GM23338 (cell line): ENCODE results near the gene GON7.

ENCODE experiments used
- EZH2 ChIP-seq: fragments of 200-600 bp; sonication (generic); IDR thresholded peaks from one replicate; pipeline ENCODE4 v1.8.0; 2017; ENCODE audit warnings: antibody characterized with exemption, mild to moderate bottlenecking, low read depth; ENCODE audit not compliant: unreplicated experiment
- JUNB ChIP-seq: IDR thresholded peaks from one replicate; pipeline ENCODE4 v1.6.1; 2016; ENCODE audit warnings: antibody characterized with exemption; ENCODE audit not compliant: unreplicated experiment
- POLR2AphosphoS5 ChIP-seq: IDR thresholded peaks from 2 replicates; pipeline ENCODE4 v1.6.1; 2016; ENCODE audit warnings: antibody characterized with exemption, low read depth
- ZNF114 ChIP-seq: fragments of 250-450 bp; sonication (Bioruptor Pico); IDR thresholded peaks from 2 replicates; pipeline ENCODE4 v1.5.0; 2020; ENCODE audit warnings: mild to moderate bottlenecking, moderate library complexity
- TF ChIP-seq, protein P1 (sequence below), 2 experiments: fragments of 200-600 bp in 1 of 2; sonication (generic) in 1 of 2; conservative IDR thresholded peaks; 2 replicates each; pipeline versions ENCODE4 v1.5.1 to v1.6.1; 2016 to 2017; ENCODE audit warnings: antibody characterized with exemption in 2 of 2, low read depth in 2 of 2, mild to moderate bottlenecking in 2 of 2, moderate library complexity in 1 of 2
- TF ChIP-seq, protein P2 (sequence below): IDR thresholded peaks from one replicate; pipeline ENCODE4 v1.6.1; 2018; ENCODE audit warnings: antibody characterized with exemption; ENCODE audit not compliant: unreplicated experiment

DNA sequence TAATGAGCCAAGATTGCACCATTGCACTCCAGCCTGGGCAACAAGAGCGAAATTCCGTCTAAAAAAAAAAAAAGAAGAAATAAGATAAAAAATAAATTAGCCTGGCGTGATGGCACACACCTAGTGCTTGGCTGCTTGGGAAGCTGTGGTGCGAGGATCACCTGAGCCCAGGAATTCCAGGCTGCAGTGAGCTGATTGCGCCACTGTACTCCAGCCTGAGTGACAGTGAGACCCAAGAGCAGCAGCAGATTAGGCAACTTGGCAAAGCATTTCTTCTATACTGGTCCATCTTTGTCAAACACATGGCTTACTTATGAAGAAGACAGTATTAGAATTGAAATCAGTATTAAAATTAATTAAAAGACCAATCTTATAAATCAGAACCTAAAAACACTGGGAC is 6.3 kb downstream of the GON7 start:
- no peak for TF ChIP-seq POLR2AphosphoS5
- no peak for TF ChIP-seq EZH2
- TF ChIP-seq, protein P1, sequence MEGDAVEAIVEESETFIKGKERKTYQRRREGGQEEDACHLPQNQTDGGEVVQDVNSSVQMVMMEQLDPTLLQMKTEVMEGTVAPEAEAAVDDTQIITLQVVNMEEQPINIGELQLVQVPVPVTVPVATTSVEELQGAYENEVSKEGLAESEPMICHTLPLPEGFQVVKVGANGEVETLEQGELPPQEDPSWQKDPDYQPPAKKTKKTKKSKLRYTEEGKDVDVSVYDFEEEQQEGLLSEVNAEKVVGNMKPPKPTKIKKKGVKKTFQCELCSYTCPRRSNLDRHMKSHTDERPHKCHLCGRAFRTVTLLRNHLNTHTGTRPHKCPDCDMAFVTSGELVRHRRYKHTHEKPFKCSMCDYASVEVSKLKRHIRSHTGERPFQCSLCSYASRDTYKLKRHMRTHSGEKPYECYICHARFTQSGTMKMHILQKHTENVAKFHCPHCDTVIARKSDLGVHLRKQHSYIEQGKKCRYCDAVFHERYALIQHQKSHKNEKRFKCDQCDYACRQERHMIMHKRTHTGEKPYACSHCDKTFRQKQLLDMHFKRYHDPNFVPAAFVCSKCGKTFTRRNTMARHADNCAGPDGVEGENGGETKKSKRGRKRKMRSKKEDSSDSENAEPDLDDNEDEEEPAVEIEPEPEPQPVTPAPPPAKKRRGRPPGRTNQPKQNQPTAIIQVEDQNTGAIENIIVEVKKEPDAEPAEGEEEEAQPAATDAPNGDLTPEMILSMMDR (conservative IDR thresholded peaks at IDR 0.05; ENCODE audit: low read depth in 2 of 2), result no peak
- no peak for TF ChIP-seq ZNF114
- no peak for TF ChIP-seq JUNB
- TF ChIP-seq, protein P2, sequence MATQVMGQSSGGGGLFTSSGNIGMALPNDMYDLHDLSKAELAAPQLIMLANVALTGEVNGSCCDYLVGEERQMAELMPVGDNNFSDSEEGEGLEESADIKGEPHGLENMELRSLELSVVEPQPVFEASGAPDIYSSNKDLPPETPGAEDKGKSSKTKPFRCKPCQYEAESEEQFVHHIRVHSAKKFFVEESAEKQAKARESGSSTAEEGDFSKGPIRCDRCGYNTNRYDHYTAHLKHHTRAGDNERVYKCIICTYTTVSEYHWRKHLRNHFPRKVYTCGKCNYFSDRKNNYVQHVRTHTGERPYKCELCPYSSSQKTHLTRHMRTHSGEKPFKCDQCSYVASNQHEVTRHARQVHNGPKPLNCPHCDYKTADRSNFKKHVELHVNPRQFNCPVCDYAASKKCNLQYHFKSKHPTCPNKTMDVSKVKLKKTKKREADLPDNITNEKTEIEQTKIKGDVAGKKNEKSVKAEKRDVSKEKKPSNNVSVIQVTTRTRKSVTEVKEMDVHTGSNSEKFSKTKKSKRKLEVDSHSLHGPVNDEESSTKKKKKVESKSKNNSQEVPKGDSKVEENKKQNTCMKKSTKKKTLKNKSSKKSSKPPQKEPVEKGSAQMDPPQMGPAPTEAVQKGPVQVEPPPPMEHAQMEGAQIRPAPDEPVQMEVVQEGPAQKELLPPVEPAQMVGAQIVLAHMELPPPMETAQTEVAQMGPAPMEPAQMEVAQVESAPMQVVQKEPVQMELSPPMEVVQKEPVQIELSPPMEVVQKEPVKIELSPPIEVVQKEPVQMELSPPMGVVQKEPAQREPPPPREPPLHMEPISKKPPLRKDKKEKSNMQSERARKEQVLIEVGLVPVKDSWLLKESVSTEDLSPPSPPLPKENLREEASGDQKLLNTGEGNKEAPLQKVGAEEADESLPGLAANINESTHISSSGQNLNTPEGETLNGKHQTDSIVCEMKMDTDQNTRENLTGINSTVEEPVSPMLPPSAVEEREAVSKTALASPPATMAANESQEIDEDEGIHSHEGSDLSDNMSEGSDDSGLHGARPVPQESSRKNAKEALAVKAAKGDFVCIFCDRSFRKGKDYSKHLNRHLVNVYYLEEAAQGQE, result no peak
